Cardiac muscle cell (in vitro differentiated cells and primary cell): ENCODE results near the gene MRPS14. TPM values are rescaled to one million over a fixed set of nuclear protein-coding genes. Genes with fewer than 3 reads are reported as not detected.

Experiments used
- DNase-seq, 2 donors: peaks; one replicate each; pipeline versions ENCODE4 v3.0.0 to v3.0.0-alpha.2; 2010 to 2017; ENCODE audit warnings: low read depth in 1 of 2, low spot score in 1 of 2
- H3K27ac ChIP-seq: fragments of 200-600 bp; sonication (generic); 2 replicates; pipeline ENCODE4 v1.5.1; 2016
- H3K27me3 ChIP-seq: fragments of 200-600 bp; sonication (generic); 2 replicates; pipeline ENCODE4 v1.6.0; 2016; ENCODE audit warnings: control low read depth
- H3K36me3 ChIP-seq: fragments of 200-600 bp; sonication (generic); 2 replicates; pipeline ENCODE4 v1.5.1; 2016; ENCODE audit warnings: control low read depth
- H3K4me1 ChIP-seq: fragments of 200-600 bp; sonication (generic); 2 replicates; pipeline ENCODE4 v1.8.1; 2017; ENCODE audit warnings: low read depth, mild to moderate bottlenecking, mixed run types
- H3K4me3 ChIP-seq: fragments of 200-600 bp; sonication (generic); 2 replicates; pipeline ENCODE4 v1.5.1; 2016; ENCODE audit warnings: mild to moderate bottlenecking
- H3K9me3 ChIP-seq: fragments of 200-600 bp; sonication (generic); 2 replicates; pipeline ENCODE4 v1.5.1; 2017; ENCODE audit warnings: low read depth, mild to moderate bottlenecking, control low read depth
- polyA plus RNA-seq: library from polyadenylated mRNA; unstranded; fragments of >200 nt; fragmentation: Nextera tagmentation; extraction: Ambion mirVana; gene quantifications from 2 replicates; pipeline ENCODE4 v1.2.1, GENCODE V29; 2016
- total RNA-seq: library from RNA; depleted of rRNA; stranded (reverse); fragments of >200 nt; gene quantifications from 2 replicates; pipeline ENCODE4 v1.2.3, GENCODE V29; 2016
- TF ChIP-seq, protein P1 (sequence below): IDR thresholded peaks from 2 replicates; pipeline ENCODE4 v1.5.1; 2012; ENCODE audit warnings: low read depth, mild to moderate bottlenecking, low read length

MRPS14 gene
- total and polyA plus RNA-seq, 2 experiments from 2014 or later: 27.5 to 73.8 TPM

DNA sequence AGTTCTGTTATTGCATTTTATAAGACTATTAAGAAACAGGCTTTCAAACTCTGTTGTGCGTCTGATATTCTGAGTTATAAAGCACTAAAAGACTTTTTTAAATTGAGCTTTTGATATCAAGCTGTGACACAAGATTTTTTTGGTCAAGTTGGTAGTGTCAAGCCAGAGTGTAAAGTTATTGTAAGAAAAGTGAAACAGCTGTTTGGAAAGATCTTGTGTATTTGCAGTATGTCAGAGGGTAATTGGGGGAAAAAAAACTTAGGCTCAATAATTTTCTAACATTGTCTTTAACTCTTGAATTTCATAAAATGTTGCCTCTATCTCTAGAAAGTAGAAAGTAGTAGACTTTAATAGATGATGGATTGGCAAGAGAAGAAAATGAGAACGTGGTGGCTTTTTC is 19.7 kb downstream of the MRPS14 start:
- DNase-seq: no peak
- H3K9me3 ChIP-seq: no peaks in the 10 kb centered on the region
- peaks cover 5% of the 10 kb centered on the region for H3K4me1 ChIP-seq
- TF ChIP-seq, protein P1, sequence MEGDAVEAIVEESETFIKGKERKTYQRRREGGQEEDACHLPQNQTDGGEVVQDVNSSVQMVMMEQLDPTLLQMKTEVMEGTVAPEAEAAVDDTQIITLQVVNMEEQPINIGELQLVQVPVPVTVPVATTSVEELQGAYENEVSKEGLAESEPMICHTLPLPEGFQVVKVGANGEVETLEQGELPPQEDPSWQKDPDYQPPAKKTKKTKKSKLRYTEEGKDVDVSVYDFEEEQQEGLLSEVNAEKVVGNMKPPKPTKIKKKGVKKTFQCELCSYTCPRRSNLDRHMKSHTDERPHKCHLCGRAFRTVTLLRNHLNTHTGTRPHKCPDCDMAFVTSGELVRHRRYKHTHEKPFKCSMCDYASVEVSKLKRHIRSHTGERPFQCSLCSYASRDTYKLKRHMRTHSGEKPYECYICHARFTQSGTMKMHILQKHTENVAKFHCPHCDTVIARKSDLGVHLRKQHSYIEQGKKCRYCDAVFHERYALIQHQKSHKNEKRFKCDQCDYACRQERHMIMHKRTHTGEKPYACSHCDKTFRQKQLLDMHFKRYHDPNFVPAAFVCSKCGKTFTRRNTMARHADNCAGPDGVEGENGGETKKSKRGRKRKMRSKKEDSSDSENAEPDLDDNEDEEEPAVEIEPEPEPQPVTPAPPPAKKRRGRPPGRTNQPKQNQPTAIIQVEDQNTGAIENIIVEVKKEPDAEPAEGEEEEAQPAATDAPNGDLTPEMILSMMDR: no peak
- H3K27ac ChIP-seq: no peak overlapping the region
- no peaks in the 10 kb centered on the region for H3K27me3 ChIP-seq
- H3K36me3 ChIP-seq: peaks cover 25% of the 10 kb centered on the region
- H3K4me3 ChIP-seq: no peak overlapping the region

DNA sequence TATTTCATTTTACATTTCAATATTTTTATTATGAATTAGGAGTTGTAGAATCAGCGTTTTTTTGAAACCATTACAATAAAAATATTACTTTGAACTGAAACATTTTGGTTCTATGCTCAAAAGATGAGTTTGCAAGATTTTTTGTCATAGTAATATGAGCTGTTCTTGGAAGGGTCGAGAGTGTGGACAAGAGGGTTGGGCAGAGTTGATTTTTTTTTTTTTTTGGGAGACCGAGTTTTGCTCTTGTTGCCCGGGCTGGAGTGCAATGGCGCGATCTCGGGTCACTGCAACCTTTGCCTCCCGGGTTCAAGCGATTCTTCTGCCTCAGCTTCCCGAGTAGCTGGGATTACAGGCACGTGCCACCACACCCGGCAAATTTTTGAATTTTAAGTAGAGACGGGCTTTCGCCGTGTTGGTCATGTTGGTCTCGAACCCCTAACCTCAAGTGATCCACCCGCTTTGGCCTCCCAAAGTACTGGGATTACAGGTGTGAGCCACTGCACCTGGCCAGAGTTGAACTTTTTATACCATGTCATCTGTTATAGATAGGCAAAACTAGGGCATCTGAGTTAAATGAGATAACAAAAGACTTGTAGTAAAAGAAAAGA is 20.2 kb downstream of the MRPS14 start:
- TF ChIP-seq, protein P1: no peak
- Histone ChIP-seq H3K4me1 (peaks cover 6% of the 10 kb centered on the region), H3K27ac (no peak overlapping the region), H3K36me3 (peaks cover 20% of the 10 kb centered on the region), H3K9me3 (no peaks in the 10 kb centered on the region), H3K4me3 (no peak overlapping the region), H3K27me3 (no peaks in the 10 kb centered on the region)
- no peak for DNase-seq

DNA sequence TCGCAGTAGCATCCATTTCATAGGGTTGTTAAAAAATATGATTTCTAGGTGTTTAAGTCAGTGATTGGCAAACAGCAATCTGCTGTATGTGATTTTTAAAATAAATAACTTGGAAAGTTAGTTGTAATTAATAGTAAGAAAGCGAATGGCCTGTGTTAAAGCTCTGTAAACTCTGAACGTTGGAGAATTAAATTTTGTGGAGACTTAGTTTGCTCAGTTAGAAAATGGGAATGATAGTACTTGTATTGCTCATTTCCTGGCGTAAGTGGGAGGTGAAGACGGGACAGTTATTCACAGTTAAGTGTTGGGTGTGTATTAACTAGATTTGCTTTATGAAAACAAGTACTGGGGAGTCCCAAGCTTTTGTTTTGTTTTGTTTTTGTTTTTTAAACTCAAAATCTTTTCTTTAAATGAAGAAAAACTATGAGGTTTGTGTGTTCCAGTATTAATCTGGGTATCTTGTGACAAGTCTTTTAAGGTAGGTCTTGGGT is 22.5 kb downstream of the MRPS14 start:
- Histone ChIP-seq H3K9me3 (no peaks in the 10 kb centered on the region), H3K4me3 (peak overlapping the region; percentile 65), H3K27ac (peak overlapping the region; percentile 80), H3K36me3 (peaks cover 5% of the 10 kb centered on the region), H3K27me3 (no peaks in the 10 kb centered on the region), H3K4me1 (peaks cover 6% of the 10 kb centered on the region)
- TF ChIP-seq, protein P1: no peak
- no peak for DNase-seq

DNA sequence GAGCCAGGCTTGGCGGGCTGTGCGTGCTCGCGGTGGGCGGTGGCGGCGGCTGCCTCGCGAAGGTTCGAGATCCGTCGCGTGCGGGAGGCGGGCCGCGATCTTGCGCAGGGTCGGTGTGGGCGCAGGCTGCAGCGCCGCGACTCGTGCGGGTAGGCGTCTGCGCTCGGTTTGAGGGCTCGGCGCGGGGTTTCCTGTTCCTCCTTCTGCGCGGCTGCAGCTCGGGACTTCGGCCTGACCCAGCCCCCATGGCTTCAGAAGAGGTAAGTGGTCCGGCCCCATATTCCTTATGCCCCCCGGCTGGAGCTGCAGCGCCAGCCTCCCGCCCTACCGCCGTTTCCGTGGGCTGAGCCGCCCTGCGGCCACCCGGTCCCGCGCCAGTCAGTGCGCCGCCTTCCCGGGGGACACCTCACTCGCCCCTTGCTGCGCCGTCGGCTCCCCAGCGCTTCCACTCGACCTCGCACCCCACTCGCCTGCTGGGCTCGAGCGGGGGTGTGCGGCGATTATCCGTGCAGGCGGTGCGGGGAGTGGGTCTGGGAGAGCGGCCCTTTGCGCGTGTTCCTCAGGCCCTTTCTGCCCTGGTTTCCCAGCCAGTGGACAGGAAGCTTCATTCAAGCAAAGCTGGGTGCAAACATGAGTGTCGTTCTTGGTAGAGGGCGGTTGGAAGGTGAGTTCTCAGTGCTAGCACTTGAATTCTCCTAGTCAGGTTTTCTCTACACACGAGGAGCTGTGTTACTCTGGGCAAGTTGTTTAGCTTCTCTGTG is 23.1 kb downstream of the MRPS14 start, which contains the start of gene CACYBP:
TSS of gene CACYBP (plus strand) at position 12 of the 761 bp plus-strand sequence. CDS start at position 246, 234 bp downstream.
- Histone ChIP-seq H3K4me1 (peaks cover 6% of the 10 kb centered on the region), H3K27ac (peak within 1 kb of the TSS; percentile 99), H3K27me3 (no peaks in the 10 kb centered on the region), H3K36me3 (peaks cover under 1% of the 10 kb centered on the region), H3K9me3 (no peaks in the 10 kb centered on the region), H3K4me3 (peak within 1 kb of the TSS; percentile 65)
- peak; percentile 41 to 46 for DNase-seq
- TF ChIP-seq, protein P1: no peak

DNA sequence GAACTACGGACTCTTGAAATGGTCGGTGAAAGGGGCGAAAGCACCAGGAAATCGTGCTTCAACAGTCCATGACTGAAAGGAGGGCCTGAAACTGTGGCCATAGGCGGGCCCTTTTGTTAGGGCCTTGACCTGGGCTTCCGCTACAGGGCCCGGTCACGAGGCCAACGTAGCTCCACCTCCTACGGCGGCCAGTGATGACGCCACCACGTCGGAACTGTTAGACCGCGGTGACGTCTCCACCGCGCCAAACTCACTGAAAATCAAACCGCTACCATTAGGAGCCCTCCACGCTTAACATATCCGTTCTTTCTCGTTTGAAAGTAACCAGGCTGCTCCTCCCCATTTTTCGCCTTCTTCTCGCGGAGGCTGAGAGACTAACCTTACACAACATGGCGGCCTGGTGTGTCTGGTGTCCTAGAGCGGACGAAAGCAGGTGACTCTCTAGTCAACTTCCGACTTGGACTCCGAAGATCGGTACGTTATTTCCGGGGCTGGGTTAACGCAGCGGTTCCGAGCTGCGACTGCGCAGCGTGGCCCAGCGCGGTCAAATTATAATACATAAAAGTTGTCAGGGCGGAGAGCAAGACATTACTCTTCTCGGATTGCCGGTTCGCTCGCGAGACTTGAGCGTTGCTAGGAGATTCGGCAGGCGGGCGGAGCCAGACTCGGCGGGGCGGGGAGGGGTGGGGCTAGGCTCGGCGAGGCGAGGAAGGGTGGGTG is 23.8 kb downstream of the MRPS14 start:
- TF ChIP-seq, protein P1: no peak
- peak; percentile 99 for DNase-seq
- Histone ChIP-seq H3K4me3 (peak overlapping the region; percentile 65), H3K27me3 (no peaks in the 10 kb centered on the region), H3K27ac (peak overlapping the region; percentile 99), H3K4me1 (peaks cover 6% of the 10 kb centered on the region), H3K9me3 (no peaks in the 10 kb centered on the region), H3K36me3 (no peaks in the 10 kb centered on the region)
